B cell (primary cell): ENCODE data around the gene GPBP1. TPM values are rescaled to one million over a fixed set of nuclear protein-coding genes. Genes with fewer than 3 reads are reported as not detected.
"Not testable (repeated sequence)": the region's sequence is repeated elsewhere in the genome, so short reads cannot be mapped to it uniquely, and the experiment has no call there.

Experiments used
- ATAC-seq: fragments of 200-7000 bp; cut with Tn5 transposase; one replicate; pipeline ENCODE4 v1.10.0; 2021; ENCODE audit warnings: low read depth, mild to moderate bottlenecking, moderate number of reproducible peaks, moderate library complexity
- CTCF ChIA-PET: fragments of 350-600 bp; sonication (Branson Sonifier 250); formaldehyde crosslinking; loops from one replicate; lab custom pipeline; 2021; ENCODE audit warnings: antibody characterized with exemption, inconsistent platforms; lab: Charles Lee
- POLR2A ChIA-PET: fragments of 350-600 bp; sonication (Branson Sonifier 250); formaldehyde crosslinking; loops from one replicate; lab custom pipeline; 2021; ENCODE audit warnings: antibody characterized with exemption; lab: Charles Lee
- DNase-seq: peaks from one replicate; pipeline ENCODE4 v3.0.0; 2013
- H2AFZ ChIP-seq: 2 replicates; pipeline ENCODE4 v1.6.1; 2012; ENCODE audit warnings: mild to moderate bottlenecking, low read depth, low read length; ENCODE audit not compliant: insufficient read depth, poor library complexity, severe bottlenecking
- H3K27ac ChIP-seq, 2 donors: 1 replicate in 1 of 2; 2 replicates in 1 of 2; pipeline ENCODE4 v1.5.1; 2012 to 2013; ENCODE audit warnings: low read length in 2 of 2, mild to moderate bottlenecking in 2 of 2, moderate library complexity in 1 of 2
- H3K27me3 ChIP-seq, 4 experiments: fragments of 200-600 bp in 1 of 4; sonication (generic) in 1 of 4; replicated peaks in 1 of 4; 1 replicate in 2 of 4; 2 replicates in 2 of 4; pipeline versions ENCODE4 v1.6.1 to v1.7.0; 2013 to 2016; ENCODE audit warnings: low read length in 3 of 4, mild to moderate bottlenecking in 2 of 4, mixed read lengths in 1 of 4, moderate library complexity in 1 of 4; ENCODE audit not compliant: insufficient read depth in 4 of 4, control insufficient read depth in 3 of 4; ENCODE audit errors: control extremely low read depth in 1 of 4
- H3K36me3 ChIP-seq, 2 experiments: replicated peaks in 1 of 2; 1 replicate in 1 of 2; 2 replicates in 1 of 2; pipeline versions ENCODE4 v1.6.1 to v1.7.1; 2013; ENCODE audit warnings: low read length in 1 of 2; ENCODE audit not compliant: insufficient read depth in 2 of 2, control insufficient read depth in 1 of 2; ENCODE audit errors: control extremely low read depth in 1 of 2, extremely low read depth in 1 of 2
- H3K4me1 ChIP-seq, 2 donors: fragments of 200-600 bp in 1 of 2; sonication (generic) in 1 of 2; 1 replicate in 1 of 2; 2 replicates in 1 of 2; pipeline versions ENCODE4 v1.5.1 to v1.6.1; 2013 to 2017; ENCODE audit warnings: low read length in 2 of 2; ENCODE audit not compliant: control insufficient read depth in 2 of 2, insufficient read depth in 2 of 2
- H3K4me2 ChIP-seq: replicated peaks from 2 replicates; pipeline ENCODE3; 2012; ENCODE audit warnings: mild to moderate bottlenecking, low read depth, low read length; ENCODE audit not compliant: poor library complexity, severe bottlenecking
- H3K4me3 ChIP-seq, 5 experiments: fragments of 200-600 bp in 1 of 5; sonication (generic) in 1 of 5; 1 replicate in 3 of 5; 2 replicates in 2 of 5; pipeline versions ENCODE4 v1.5.1 to v1.7.0; 2011 to 2016; ENCODE audit warnings: low read length in 4 of 5, mild to moderate bottlenecking in 4 of 5, low read depth in 2 of 5, control low read depth in 1 of 5, moderate library complexity in 1 of 5; ENCODE audit not compliant: insufficient read depth in 1 of 5; ENCODE audit errors: control extremely low read depth in 1 of 5, extremely low read depth in 1 of 5
- H3K79me2 ChIP-seq: fragments of 200-600 bp; sonication (generic); one replicate; pipeline ENCODE4 v1.6.0; 2016; ENCODE audit warnings: low read length; ENCODE audit not compliant: control insufficient read depth, insufficient read depth
- H3K9ac ChIP-seq: fragments of 200-600 bp; sonication (generic); 2 replicates; pipeline ENCODE4 v1.6.1; 2017; ENCODE audit warnings: mild to moderate bottlenecking, low read length, moderate library complexity
- H3K9me3 ChIP-seq, 3 donors: one replicate each; pipeline versions ENCODE4 v1.6.1 to v1.7.1; 2013; ENCODE audit warnings: low read length in 2 of 3; ENCODE audit not compliant: control insufficient read depth in 2 of 3, insufficient read depth in 1 of 3; ENCODE audit errors: control extremely low read depth in 1 of 3
- H4K20me1 ChIP-seq: 2 replicates; pipeline ENCODE4 v1.6.0; 2012; ENCODE audit warnings: mild to moderate bottlenecking, low read length; ENCODE audit not compliant: insufficient read depth, control insufficient read depth, poor library complexity, severe bottlenecking
- H3K27ac Mint-ChIP-seq: one replicate; pipeline ENCODE4 v1.8.0; 2021; ENCODE audit warnings: mixed read lengths
- H3K27me3 Mint-ChIP-seq: one replicate; pipeline ENCODE4 v1.8.0; 2021; ENCODE audit warnings: mixed read lengths
- H3K4me1 Mint-ChIP-seq: one replicate; pipeline ENCODE4 v1.8.0; 2021; ENCODE audit warnings: mixed read lengths
- H3K4me3 Mint-ChIP-seq: one replicate; pipeline ENCODE4 v1.8.0; 2021; ENCODE audit warnings: mixed read lengths
- H3K9me3 Mint-ChIP-seq: one replicate; pipeline ENCODE4 v1.8.0; 2022; ENCODE audit warnings: mixed read lengths; ENCODE audit not compliant: insufficient read depth
- CTCF ChIP-seq: fragments of 200-600 bp; IDR thresholded peaks from one replicate; pipeline ENCODE4 v1.8.0; 2022; ENCODE audit warnings: antibody characterized with exemption, mild to moderate bottlenecking
- EZH2 ChIP-seq: IDR thresholded peaks from 2 replicates; pipeline ENCODE4 v1.6.1; 2012; ENCODE audit warnings: borderline replicate concordance, low read depth, mild to moderate bottlenecking, moderate library complexity, low read length; ENCODE audit not compliant: insufficient read depth, poor library complexity, severe bottlenecking
- WGBS: methylation state at CpG from one replicate; pipeline ENCODE4 v1.1.5; 2013; ENCODE audit warnings: missing lambda C conversion rate; ENCODE audit not compliant: insufficient coverage; 5-methylcytosine and 5-hydroxymethylcytosine counted together
- intact Hi-C: fragments of 100-400 bp; cut with micrococcal nuclease; formaldehyde crosslinking; loops from one replicate; pipeline ENCODE4 v1.10.0; 2022
- polyA plus RNA-seq: library from polyadenylated mRNA; depleted of rRNA; stranded (reverse); fragments of >200 nt; gene quantifications from 2 replicates; pipeline ENCODE4 v1.2.3, GENCODE V29; 2012
- total RNA-seq, 2 donors: library from RNA; stranded (reverse); fragments of 120-200 nt in 1 of 2; gene quantifications; 1 replicate in 1 of 2; 2 replicates in 1 of 2; pipeline versions ENCODE4 v1.2.3 to v1.2.4, GENCODE V29; 2013 to 2022

Gene GPBP1
- total and polyA plus RNA-seq, 2 donors (not counting 1 experiment from before 2014, with no cell fraction given) = 30.9 to 152 TPM

GRCh38 chr5:57191163-57191562, 17.3 kb downstream of the GPBP1 start:
- H3K4me1 ChIP-seq = peaks cover 29 to 34% of the 10 kb centered on the region in 2 donors
- Mint-ChIP-seq H3K9me3 (no peaks in the 10 kb centered on the region), H3K4me1 (peaks cover 65% of the 10 kb centered on the region), H3K27ac (no peak overlapping the region), H3K4me3 (no peak overlapping the region), H3K27me3 (no peaks in the 10 kb centered on the region)
- ChIA-PET CTCF (interaction anchor here (0.6 to 1.3 kb wide), 3 partner anchors 32 to 354 kb away, joined by 3 read pairs; no protein-coding TSS in a partner anchor), POLR2A (no interaction called here)
- TF ChIP-seq EZH2 (no peak), CTCF (no peak)
- no peak for ATAC-seq
- H3K9ac ChIP-seq = no peak overlapping the region
- no peak overlapping the region for H2AFZ ChIP-seq
- no peak overlapping the region for H3K4me3 ChIP-seq
- intact Hi-C loops = no loop called here
- WGBS = 100% methylated on average over 3 of the region's 5 CpGs
- no peak overlapping the region for H3K4me2 ChIP-seq
- no peak overlapping the region for H3K27ac ChIP-seq
- H3K27me3 ChIP-seq = no peaks in the 10 kb centered on the region
- H3K9me3 ChIP-seq = no peaks in the 10 kb centered on the region
- peaks cover 3 to 38% of the 10 kb centered on the region in 2 experiments for H3K36me3 ChIP-seq
- peaks cover 94% of the 10 kb centered on the region for H4K20me1 ChIP-seq
- DNase-seq = no peak
- H3K79me2 ChIP-seq = peaks cover 100% of the 10 kb centered on the region

- peaks cover 94% of the 10 kb centered on the region for H4K20me1 ChIP-seq
- peaks cover 100% of the 10 kb centered on the region for H3K79me2 ChIP-seq
- H3K27ac ChIP-seq = no peak overlapping the region
- Mint-ChIP-seq H3K27ac (peak overlapping the region; percentile 6), H3K27me3 (no peaks in the 10 kb centered on the region), H3K4me1 (peaks cover 60% of the 10 kb centered on the region), H3K9me3 (no peaks in the 10 kb centered on the region), H3K4me3 (no peak overlapping the region)
- H2AFZ ChIP-seq = no peak overlapping the region
- H3K27me3 ChIP-seq = no peaks in the 10 kb centered on the region
- no peak overlapping the region for H3K9ac ChIP-seq
- no peak overlapping the region for H3K4me3 ChIP-seq
- DNase-seq (no peak), ATAC-seq (no peak)
- H3K4me2 ChIP-seq = no peak overlapping the region
- H3K9me3 ChIP-seq = no peaks in the 10 kb centered on the region
- POLR2A ChIA-PET = no interaction called here
- peaks cover 23 to 26% of the 10 kb centered on the region in 2 donors for H3K4me1 ChIP-seq
- TF ChIP-seq CTCF (no peak), EZH2 (no peak)
- peaks cover 3 to 44% of the 10 kb centered on the region in 2 experiments for H3K36me3 ChIP-seq
- CTCF ChIA-PET = interaction anchor here (0.7 kb wide), 1 partner anchor 19 kb away, joined by 3 read pairs; no protein-coding TSS in a partner anchor
- 71% methylated on average over 2 of the region's 2 CpGs for WGBS
- intact Hi-C loops = loop anchor here (2.0 kb wide), 1 partner anchor 15 kb away; no protein-coding TSS in a partner anchor
Measured at GRCh38 chr5:57191986-57192385, 18.1 kb downstream of the GPBP1 start.

GRCh38 chr5:57192832-57193231, 19.0 kb downstream of the GPBP1 start:
- H3K27me3 Mint-ChIP-seq, H2AFZ ChIP-seq, POLR2A ChIA-PET, H3K27me3 ChIP-seq, H3K9me3 ChIP-seq, H3K4me3 ChIP-seq, H3K4me2 ChIP-seq, H3K4me3 Mint-ChIP-seq, H3K27ac Mint-ChIP-seq, CTCF ChIA-PET, DNase-seq, ATAC-seq, H3K27ac ChIP-seq, H3K9ac ChIP-seq, H3K9me3 Mint-ChIP-seq: not testable (repeated sequence)
- peaks cover 100% of the 10 kb centered on the region for H3K79me2 ChIP-seq
- WGBS = 86% methylated on average over 5 of the region's 6 CpGs
- H3K4me1 ChIP-seq = peaks cover 19 to 20% of the 10 kb centered on the region in 2 donors
- peaks cover 94% of the 10 kb centered on the region for H4K20me1 ChIP-seq
- H3K4me1 Mint-ChIP-seq = peaks cover 55% of the 10 kb centered on the region
- intact Hi-C loops = loop anchor here (2.0 kb wide), 1 partner anchor 14 kb away; no protein-coding TSS in a partner anchor
- H3K36me3 ChIP-seq = peaks cover 3 to 45% of the 10 kb centered on the region in 2 experiments
